ENCODE results near the gene SFI1.
"Not testable (repeated sequence)": the region's sequence is repeated elsewhere in the genome, so short reads cannot be mapped to it uniquely, and the experiment has no call there.

The SFI1 gene

GRCh38 chr22:31585161-31585859 lies 89.0 kb downstream of the SFI1 start:
- CTCF ChIA-PET: no interaction called here
- no peak overlapping the region for H3K27ac ChIP-seq
- no peak for DNase-seq (ENCODE audit: low spot score)
- TF ChIP-seq, protein P1, sequence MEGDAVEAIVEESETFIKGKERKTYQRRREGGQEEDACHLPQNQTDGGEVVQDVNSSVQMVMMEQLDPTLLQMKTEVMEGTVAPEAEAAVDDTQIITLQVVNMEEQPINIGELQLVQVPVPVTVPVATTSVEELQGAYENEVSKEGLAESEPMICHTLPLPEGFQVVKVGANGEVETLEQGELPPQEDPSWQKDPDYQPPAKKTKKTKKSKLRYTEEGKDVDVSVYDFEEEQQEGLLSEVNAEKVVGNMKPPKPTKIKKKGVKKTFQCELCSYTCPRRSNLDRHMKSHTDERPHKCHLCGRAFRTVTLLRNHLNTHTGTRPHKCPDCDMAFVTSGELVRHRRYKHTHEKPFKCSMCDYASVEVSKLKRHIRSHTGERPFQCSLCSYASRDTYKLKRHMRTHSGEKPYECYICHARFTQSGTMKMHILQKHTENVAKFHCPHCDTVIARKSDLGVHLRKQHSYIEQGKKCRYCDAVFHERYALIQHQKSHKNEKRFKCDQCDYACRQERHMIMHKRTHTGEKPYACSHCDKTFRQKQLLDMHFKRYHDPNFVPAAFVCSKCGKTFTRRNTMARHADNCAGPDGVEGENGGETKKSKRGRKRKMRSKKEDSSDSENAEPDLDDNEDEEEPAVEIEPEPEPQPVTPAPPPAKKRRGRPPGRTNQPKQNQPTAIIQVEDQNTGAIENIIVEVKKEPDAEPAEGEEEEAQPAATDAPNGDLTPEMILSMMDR (conservative IDR thresholded peaks at IDR 0.05; ENCODE audit: low read depth): no peak
- POLR2A ChIA-PET (ENCODE audit: low non-redundant PET): no interaction called here

- DNase-seq (ENCODE audit: low spot score): no peak
- TF ChIP-seq, protein P1 (conservative IDR thresholded peaks at IDR 0.05; ENCODE audit: low read depth): no peak
- CTCF ChIA-PET: interaction anchor here (0.6 kb wide), 1 partner anchor 25 kb away, joined by 4 read pairs; no protein-coding TSS in a partner anchor
- POLR2A ChIA-PET (ENCODE audit: low non-redundant PET): interaction anchor here (0.6 kb wide), 1 partner anchor 69 kb away, joined by 3 read pairs; no protein-coding TSS in a partner anchor
- no peak overlapping the region for H3K27ac ChIP-seq
Observed at GRCh38 chr22:31586137-31586920, 90.0 kb downstream of the SFI1 start.

- TF ChIP-seq, protein P1 (conservative IDR thresholded peaks at IDR 0.05; ENCODE audit: low read depth): no peak
- ChIA-PET CTCF (no interaction called here), POLR2A (ENCODE audit: low non-redundant PET) (no interaction called here)
- DNase-seq (ENCODE audit: low spot score): no peak
- no peak overlapping the region for H3K27ac ChIP-seq
Observed at GRCh38 chr22:31588970-31589675, 92.8 kb downstream of the SFI1 start.

GRCh38 chr22:31590161-31590560 lies 93.8 kb downstream of the SFI1 start:
- DNase-seq (ENCODE audit: low spot score); CTCF ChIA-PET; POLR2A ChIA-PET (ENCODE audit: low non-redundant PET); H3K27ac ChIP-seq: not testable (repeated sequence)

GRCh38 chr22:31595271-31595670 lies 98.9 kb downstream of the SFI1 start:
- TF ChIP-seq, protein P1 (conservative IDR thresholded peaks at IDR 0.05; ENCODE audit: low read depth): no peak
- no peak for DNase-seq (ENCODE audit: low spot score)
- H3K27ac ChIP-seq: no peak overlapping the region
- CTCF ChIA-PET: no interaction called here
- POLR2A ChIA-PET (ENCODE audit: low non-redundant PET): no interaction called here

GRCh38 chr22:31602259-31602952 lies 106.1 kb downstream of the SFI1 start:
- ChIA-PET CTCF (interaction anchor here (0.5 kb wide), 1 partner anchor 368 kb away, joined by 3 read pairs; no protein-coding TSS in a partner anchor), POLR2A (ENCODE audit: low non-redundant PET) (no interaction called here)
- H3K27ac ChIP-seq: peak overlapping the region; percentile 44
- DNase-seq (ENCODE audit: low spot score): no peak
- TF ChIP-seq, protein P1 (conservative IDR thresholded peaks at IDR 0.05; ENCODE audit: low read depth): no peak

Measured in RWPE1 (cell line).